ENCODE data around the gene EVPL.
"Not testable (repeated sequence)": the region's sequence is repeated elsewhere in the genome, so short reads cannot be mapped to it uniquely, and the experiment has no call there.

The EVPL gene

GRCh38 chr17:76048025-76048605 lies 21.0 kb upstream of the EVPL start:
- no peak for DNase-seq (ENCODE audit: low read depth in 3 of 3)

GRCh38 chr17:76046064-76046463 lies 19.0 kb upstream of the EVPL start:
- no peak for DNase-seq (ENCODE audit: low read depth in 3 of 3)

GRCh38 chr17:76044475-76045007 lies 17.4 kb upstream of the EVPL start:
- DNase-seq (ENCODE audit: low read depth in 3 of 3), result not testable (repeated sequence)

GRCh38 chr17:76042868-76043267 lies 15.8 kb upstream of the EVPL start:
- DNase-seq (ENCODE audit: low read depth in 3 of 3), result not testable (repeated sequence)

- DNase-seq (ENCODE audit: low read depth in 3 of 3), result no peak
Measured at GRCh38 chr17:76040376-76040775, 13.3 kb upstream of the EVPL start.

GRCh38 chr17:76039121-76039520 lies 12.0 kb upstream of the EVPL start:
- DNase-seq (ENCODE audit: low read depth in 3 of 3), result no peak

- DNase-seq (ENCODE audit: low read depth in 3 of 3), result no peak
Measured at GRCh38 chr17:76038050-76038449, 10.9 kb upstream of the EVPL start.

- DNase-seq (ENCODE audit: low read depth in 3 of 3), result no peak
Measured at GRCh38 chr17:76036497-76037261, 9.6 kb upstream of the EVPL start.

GRCh38 chr17:76034428-76035350 lies 7.6 kb upstream of the EVPL start:
- DNase-seq (ENCODE audit: low read depth in 3 of 3), result no peak

GRCh38 chr17:76033139-76033538 lies 6.0 kb upstream of the EVPL start:
- no peak for DNase-seq (ENCODE audit: low read depth in 3 of 3)

GRCh38 chr17:76032780-76033108 lies 5.6 kb upstream of the EVPL start:
- DNase-seq (ENCODE audit: low read depth in 3 of 3), result no peak

GRCh38 chr17:76032073-76032779 lies 5.1 kb upstream of the EVPL start:
- DNase-seq (ENCODE audit: low read depth in 3 of 3), result no peak

GRCh38 chr17:76026714-76027158 lies 370 bp downstream of the EVPL start:
- DNase-seq (ENCODE audit: low read depth in 3 of 3), result no peak

- no peak for DNase-seq (ENCODE audit: low read depth in 3 of 3)
Measured at GRCh38 chr17:76025294-76025693, 1.8 kb downstream of the EVPL start.

- DNase-seq (ENCODE audit: low read depth in 3 of 3), result no peak
Measured at GRCh38 chr17:76024353-76024752, 2.8 kb downstream of the EVPL start.

- DNase-seq (ENCODE audit: low read depth in 3 of 3), result no peak
Measured at GRCh38 chr17:76023900-76024237, 3.2 kb downstream of the EVPL start.

- DNase-seq (ENCODE audit: low read depth in 3 of 3), result no peak
Measured at GRCh38 chr17:76022973-76023899, 3.9 kb downstream of the EVPL start.

GRCh38 chr17:76022285-76022684 lies 4.8 kb downstream of the EVPL start:
- no peak for DNase-seq (ENCODE audit: low read depth in 3 of 3)

GRCh38 chr17:76019833-76020467 lies 7.2 kb downstream of the EVPL start:
- no peak for DNase-seq (ENCODE audit: low read depth in 3 of 3)

GRCh38 chr17:76018801-76019200 lies 8.3 kb downstream of the EVPL start:
- DNase-seq (ENCODE audit: low read depth in 3 of 3), result no peak

Measured in stimulated activated CD4-positive, alpha-beta T cell treated with anti-CD3 and anti-CD28 coated beads, TNF-alpha, amount 100 ng/mL, for 48 hours (primary cell).